IPS-15b (cell line): ENCODE results near the gene RC3H1.
"Not testable (repeated sequence)": the region's sequence is repeated elsewhere in the genome, so short reads cannot be mapped to it uniquely, and the experiment has no call there.

ENCODE experiments used
- H3K27me3 ChIP-seq: one replicate; pipeline ENCODE4 v1.6.1; 2013; ENCODE audit warnings: low read length; ENCODE audit not compliant: control insufficient read depth, insufficient read depth
- H3K36me3 ChIP-seq: one replicate; pipeline ENCODE4 v1.6.1; 2013; ENCODE audit warnings: low read length; ENCODE audit not compliant: control insufficient read depth, insufficient read depth
- H3K4me1 ChIP-seq: one replicate; pipeline ENCODE4 v1.6.1; 2013; ENCODE audit warnings: mild to moderate bottlenecking, low read length; ENCODE audit not compliant: control insufficient read depth, insufficient read depth
- H3K4me3 ChIP-seq: one replicate; pipeline ENCODE4 v1.5.1; 2013; ENCODE audit warnings: low read depth, low read length
- H3K9ac ChIP-seq: one replicate; pipeline ENCODE4 v1.6.1; 2013; ENCODE audit warnings: low read depth, mild to moderate bottlenecking, low read length
- H3K9me3 ChIP-seq: one replicate; pipeline ENCODE4 v1.6.1; 2013; ENCODE audit warnings: mild to moderate bottlenecking, low read length; ENCODE audit not compliant: control insufficient read depth, insufficient read depth

RC3H1 gene

GRCh38 chr1:174022080-174022975, at the start of gene RC3H1:
Gene RC3H1, minus strand, starts transcription at chr1:174022357. Its CDS starts 29,372 bp downstream, at chr1:173992985.
- Histone ChIP-seq H3K4me1 (peaks cover 16% of the 10 kb centered on the region), H3K9me3 (no peaks in the 10 kb centered on the region), H3K27me3 (no peaks in the 10 kb centered on the region), H3K4me3 (peak within 1 kb of the TSS; percentile 93), H3K9ac (peak within 1 kb of the TSS; percentile 88), H3K36me3 (no peaks in the 10 kb centered on the region)

- Histone ChIP-seq H3K4me1 (no peaks in the 10 kb centered on the region), H3K36me3 (no peaks in the 10 kb centered on the region), H3K9me3 (no peaks in the 10 kb centered on the region), H3K27me3 (no peaks in the 10 kb centered on the region), H3K4me3 (no peak overlapping the region), H3K9ac (no peak overlapping the region)
These were observed 48.5 kb upstream of the RC3H1 start for GRCh38 chr1:174070614-174071013.

- Histone ChIP-seq H3K9ac (no peak overlapping the region), H3K4me1 (no peaks in the 10 kb centered on the region), H3K27me3 (no peaks in the 10 kb centered on the region), H3K9me3 (no peaks in the 10 kb centered on the region), H3K4me3 (no peak overlapping the region), H3K36me3 (no peaks in the 10 kb centered on the region)
These were observed 45.8 kb upstream of the RC3H1 start for GRCh38 chr1:174068000-174068399.

GRCh38 chr1:174060090-174060489, 37.9 kb upstream of the RC3H1 start:
- Histone ChIP-seq H3K4me1 (no peaks in the 10 kb centered on the region), H3K4me3 (no peak overlapping the region), H3K36me3 (no peaks in the 10 kb centered on the region), H3K27me3 (no peaks in the 10 kb centered on the region), H3K9ac (no peak overlapping the region), H3K9me3 (no peaks in the 10 kb centered on the region)

GRCh38 chr1:174058624-174059023, 36.5 kb upstream of the RC3H1 start:
- H3K36me3 ChIP-seq = no peaks in the 10 kb centered on the region
- H3K4me1 ChIP-seq = no peaks in the 10 kb centered on the region
- no peaks in the 10 kb centered on the region for H3K27me3 ChIP-seq
- no peak overlapping the region for H3K9ac ChIP-seq
- no peak overlapping the region for H3K4me3 ChIP-seq
- H3K9me3 ChIP-seq = no peaks in the 10 kb centered on the region

- H3K36me3 ChIP-seq = not testable (repeated sequence)
These were observed 34.5 kb upstream of the RC3H1 start for GRCh38 chr1:174056609-174057008.

GRCh38 chr1:174055797-174056196, 33.6 kb upstream of the RC3H1 start:
- H3K4me3 ChIP-seq, H3K27me3 ChIP-seq, H3K36me3 ChIP-seq, H3K4me1 ChIP-seq, H3K9me3 ChIP-seq, H3K9ac ChIP-seq: not testable (repeated sequence)

More at GRCh38 chr1:174056609-174057008, 34.5 kb upstream of the RC3H1 start:
- H3K9ac ChIP-seq, H3K9me3 ChIP-seq, H3K27me3 ChIP-seq, H3K4me3 ChIP-seq, H3K4me1 ChIP-seq: not testable (repeated sequence)

GRCh38 chr1:174053826-174054225, 31.7 kb upstream of the RC3H1 start:
- Histone ChIP-seq H3K9me3 (no peaks in the 10 kb centered on the region), H3K4me3 (no peak overlapping the region), H3K9ac (no peak overlapping the region), H3K27me3 (no peaks in the 10 kb centered on the region), H3K36me3 (no peaks in the 10 kb centered on the region), H3K4me1 (no peaks in the 10 kb centered on the region)

GRCh38 chr1:174052621-174053020, 30.5 kb upstream of the RC3H1 start:
- H3K9me3 ChIP-seq = no peaks in the 10 kb centered on the region
- H3K9ac ChIP-seq = no peak overlapping the region
- no peak overlapping the region for H3K4me3 ChIP-seq
- H3K4me1 ChIP-seq = no peaks in the 10 kb centered on the region
- H3K27me3 ChIP-seq = no peaks in the 10 kb centered on the region
- H3K36me3 ChIP-seq = no peaks in the 10 kb centered on the region

GRCh38 chr1:174051956-174052355, 29.8 kb upstream of the RC3H1 start:
- no peak overlapping the region for H3K9ac ChIP-seq
- no peaks in the 10 kb centered on the region for H3K4me1 ChIP-seq
- H3K27me3 ChIP-seq = no peaks in the 10 kb centered on the region
- H3K4me3 ChIP-seq = no peak overlapping the region
- no peaks in the 10 kb centered on the region for H3K9me3 ChIP-seq
- no peaks in the 10 kb centered on the region for H3K36me3 ChIP-seq

- Histone ChIP-seq H3K4me3 (no peak overlapping the region), H3K9ac (no peak overlapping the region), H3K4me1 (no peaks in the 10 kb centered on the region), H3K9me3 (no peaks in the 10 kb centered on the region), H3K36me3 (no peaks in the 10 kb centered on the region), H3K27me3 (no peaks in the 10 kb centered on the region)
These were observed 27.4 kb upstream of the RC3H1 start for GRCh38 chr1:174049514-174049913.

GRCh38 chr1:174044418-174045222, 22.5 kb upstream of the RC3H1 start:
- H3K9me3 ChIP-seq = no peaks in the 10 kb centered on the region
- no peak overlapping the region for H3K9ac ChIP-seq
- H3K4me1 ChIP-seq = no peaks in the 10 kb centered on the region

More at GRCh38 chr1:174044418-174045222, 22.5 kb upstream of the RC3H1 start:
- H3K27me3 ChIP-seq = no peaks in the 10 kb centered on the region
- no peak overlapping the region for H3K4me3 ChIP-seq
- no peaks in the 10 kb centered on the region for H3K36me3 ChIP-seq
